NCI-H128 (cell line): ENCODE measurements around the gene RRAS2.

ENCODE experiments used
- DNase-seq: peaks from one replicate; lab custom pipeline; 2025; ENCODE audit not compliant: unreplicated experiment; lab: John Stamatoyannopoulos, UW

The RRAS2 gene

DNA sequence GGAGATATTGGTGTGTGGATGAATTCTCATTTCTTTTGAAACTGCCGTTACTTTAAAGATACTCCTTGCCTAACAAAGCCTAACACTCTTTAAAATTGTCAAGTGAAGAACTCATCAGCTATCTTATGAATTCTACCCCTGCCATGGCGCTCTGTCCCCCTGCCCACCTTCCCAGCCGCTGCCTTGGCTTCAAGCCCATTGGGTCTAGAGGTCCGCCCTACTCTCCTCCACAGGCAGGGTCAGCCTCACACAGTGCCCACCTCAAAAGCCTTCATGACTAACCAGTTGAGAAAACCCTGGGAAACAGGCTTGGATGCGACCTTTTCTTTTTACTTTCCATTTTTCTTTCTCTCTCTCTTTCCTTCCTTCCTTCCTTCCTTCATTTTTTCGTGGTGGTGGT lies 128.6 kb downstream of the RRAS2 start:
- no peak for DNase-seq

DNA sequence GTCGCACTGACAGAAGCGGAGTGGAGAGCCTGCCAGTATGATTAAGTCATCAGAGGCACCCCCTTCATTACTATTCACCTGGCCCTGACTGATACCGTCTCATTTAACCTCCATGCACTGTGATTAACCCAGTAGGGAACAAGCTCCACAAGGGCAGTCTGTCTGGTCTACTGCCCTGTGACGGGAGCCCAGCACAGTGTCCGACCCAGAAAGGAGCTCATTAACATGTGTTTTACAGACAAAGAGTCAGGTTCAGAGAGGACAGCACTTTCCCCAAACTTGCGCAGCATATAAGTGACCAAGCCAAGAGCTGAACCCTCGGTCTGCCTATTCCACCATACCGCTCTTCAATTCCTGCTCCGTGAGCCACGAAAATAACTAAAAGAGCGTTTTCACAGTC lies 129.5 kb downstream of the RRAS2 start:
- DNase-seq = no peak

DNA sequence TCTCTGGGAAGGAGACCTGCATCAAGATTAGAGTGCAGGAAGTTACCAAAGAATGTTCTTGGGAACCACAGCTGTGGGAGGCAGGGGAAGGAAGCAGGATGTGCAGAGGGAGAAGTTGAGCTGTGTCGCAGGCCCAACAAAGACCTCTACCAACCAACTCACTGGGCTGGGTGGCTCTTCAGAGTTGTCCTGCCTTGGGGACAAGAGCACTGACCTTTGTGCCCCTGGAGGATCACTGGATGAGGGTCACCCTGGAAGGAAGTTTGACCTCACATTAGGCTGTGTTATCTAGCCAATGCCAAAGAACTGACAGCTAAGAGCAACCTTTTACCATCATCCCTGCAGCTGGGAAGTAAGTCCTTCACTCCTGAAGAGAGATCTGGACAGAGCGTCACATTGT lies 130.6 kb downstream of the RRAS2 start:
- DNase-seq = no peak
